ENCODE measurements around the gene LAX1. TPM values are rescaled to one million over a fixed set of nuclear protein-coding genes. Genes with fewer than 3 reads are reported as not detected.
"Not testable (repeated sequence)": the region's sequence is repeated elsewhere in the genome, so short reads cannot be mapped to it uniquely, and the experiment has no call there.

Gene LAX1
- total RNA-seq, 1 donor from 2014 or later: not detected

- Mint-ChIP-seq H3K27ac (ENCODE audit: unreplicated experiment) (no peak overlapping the region), H3K27me3 (ENCODE audit: low read depth) (no peaks in the 10 kb centered on the region), H3K9me3 (no peaks in the 10 kb centered on the region), H3K36me3 (ENCODE audit: low read depth) (no peaks in the 10 kb centered on the region), H3K4me1 (peaks cover 10% of the 10 kb centered on the region), H3K4me3 (no peak overlapping the region)
- TF ChIP-seq, protein P1, sequence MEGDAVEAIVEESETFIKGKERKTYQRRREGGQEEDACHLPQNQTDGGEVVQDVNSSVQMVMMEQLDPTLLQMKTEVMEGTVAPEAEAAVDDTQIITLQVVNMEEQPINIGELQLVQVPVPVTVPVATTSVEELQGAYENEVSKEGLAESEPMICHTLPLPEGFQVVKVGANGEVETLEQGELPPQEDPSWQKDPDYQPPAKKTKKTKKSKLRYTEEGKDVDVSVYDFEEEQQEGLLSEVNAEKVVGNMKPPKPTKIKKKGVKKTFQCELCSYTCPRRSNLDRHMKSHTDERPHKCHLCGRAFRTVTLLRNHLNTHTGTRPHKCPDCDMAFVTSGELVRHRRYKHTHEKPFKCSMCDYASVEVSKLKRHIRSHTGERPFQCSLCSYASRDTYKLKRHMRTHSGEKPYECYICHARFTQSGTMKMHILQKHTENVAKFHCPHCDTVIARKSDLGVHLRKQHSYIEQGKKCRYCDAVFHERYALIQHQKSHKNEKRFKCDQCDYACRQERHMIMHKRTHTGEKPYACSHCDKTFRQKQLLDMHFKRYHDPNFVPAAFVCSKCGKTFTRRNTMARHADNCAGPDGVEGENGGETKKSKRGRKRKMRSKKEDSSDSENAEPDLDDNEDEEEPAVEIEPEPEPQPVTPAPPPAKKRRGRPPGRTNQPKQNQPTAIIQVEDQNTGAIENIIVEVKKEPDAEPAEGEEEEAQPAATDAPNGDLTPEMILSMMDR (conservative IDR thresholded peaks at IDR 0.05): no peak
- no peak for DNase-seq (ENCODE audit: low read depth, low spot score)
Observed at GRCh38 chr1:203789966-203790365, 25.0 kb downstream of the LAX1 start.

DNA sequence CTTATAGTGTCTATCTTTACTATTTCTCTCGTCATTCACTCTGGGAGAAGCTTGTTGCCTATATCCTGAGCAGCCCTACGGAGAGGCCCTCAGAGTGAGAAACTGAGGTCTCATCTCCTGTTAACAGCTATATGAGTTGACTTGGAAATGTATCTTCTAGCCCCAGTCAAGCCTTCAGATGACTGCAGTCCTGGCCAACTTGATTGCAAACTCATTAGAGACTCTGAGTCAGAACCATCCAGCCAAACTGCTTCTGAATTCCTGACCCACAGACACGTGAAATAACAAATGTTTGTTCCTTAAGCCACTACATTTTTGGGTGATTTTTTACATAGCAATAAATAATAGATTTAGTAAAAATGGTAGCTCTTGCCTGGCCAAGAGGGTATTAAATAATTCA, 26.5 kb downstream of the LAX1 start:
- H3K4me3 Mint-ChIP-seq: no peak overlapping the region
- peaks cover 8% of the 10 kb centered on the region for H3K36me3 Mint-ChIP-seq (ENCODE audit: low read depth)
- no peak overlapping the region for H3K27ac Mint-ChIP-seq (ENCODE audit: unreplicated experiment)
- H3K4me1 Mint-ChIP-seq: peaks cover 21% of the 10 kb centered on the region
- peaks cover 3% of the 10 kb centered on the region for H3K27me3 Mint-ChIP-seq (ENCODE audit: low read depth)
- TF ChIP-seq, protein P1 (conservative IDR thresholded peaks at IDR 0.05): no peak
- DNase-seq (ENCODE audit: low read depth, low spot score): no peak
- H3K9me3 Mint-ChIP-seq: peaks cover 8% of the 10 kb centered on the region

GRCh38 chr1:203792486-203792885, 27.5 kb downstream of the LAX1 start:
- peaks cover 16% of the 10 kb centered on the region for H3K36me3 Mint-ChIP-seq (ENCODE audit: low read depth)
- H3K27me3 Mint-ChIP-seq (ENCODE audit: low read depth): peaks cover 3% of the 10 kb centered on the region
- DNase-seq (ENCODE audit: low read depth, low spot score): no peak
- no peak overlapping the region for H3K27ac Mint-ChIP-seq (ENCODE audit: unreplicated experiment)
- peaks cover 10% of the 10 kb centered on the region for H3K9me3 Mint-ChIP-seq
- TF ChIP-seq, protein P1 (conservative IDR thresholded peaks at IDR 0.05): no peak
- H3K4me1 Mint-ChIP-seq: peaks cover 30% of the 10 kb centered on the region
- no peak overlapping the region for H3K4me3 Mint-ChIP-seq

GRCh38 chr1:203793561-203793960, 28.6 kb downstream of the LAX1 start:
- Mint-ChIP-seq H3K9me3 (peaks cover 16% of the 10 kb centered on the region), H3K36me3 (ENCODE audit: low read depth) (peaks cover 26% of the 10 kb centered on the region), H3K4me1 (peaks cover 40% of the 10 kb centered on the region)
- not testable (repeated sequence) for H3K27me3 Mint-ChIP-seq (ENCODE audit: low read depth); H3K27ac Mint-ChIP-seq (ENCODE audit: unreplicated experiment); H3K4me3 Mint-ChIP-seq; DNase-seq (ENCODE audit: low read depth, low spot score)

- peaks cover 3% of the 10 kb centered on the region for H3K27me3 Mint-ChIP-seq (ENCODE audit: low read depth)
- DNase-seq (ENCODE audit: low read depth, low spot score): no peak
- peaks cover 20% of the 10 kb centered on the region for H3K9me3 Mint-ChIP-seq
- H3K27ac Mint-ChIP-seq (ENCODE audit: unreplicated experiment): peak overlapping the region; percentile 46
- TF ChIP-seq, protein P1 (conservative IDR thresholded peaks at IDR 0.05): no peak
- H3K36me3 Mint-ChIP-seq (ENCODE audit: low read depth): peaks cover 39% of the 10 kb centered on the region
- H3K4me1 Mint-ChIP-seq: peaks cover 48% of the 10 kb centered on the region
- H3K4me3 Mint-ChIP-seq: peak overlapping the region; percentile 99
Observed at GRCh38 chr1:203794764-203795440, 29.9 kb downstream of the LAX1 start.

- peak within 1 kb of the TSS; percentile 99 for H3K27ac Mint-ChIP-seq (ENCODE audit: unreplicated experiment)
- TF ChIP-seq, protein P1 (conservative IDR thresholded peaks at IDR 0.05): no peak
- H3K4me1 Mint-ChIP-seq: peaks cover 48% of the 10 kb centered on the region
- peaks cover 43% of the 10 kb centered on the region for H3K36me3 Mint-ChIP-seq (ENCODE audit: low read depth)
- H3K9me3 Mint-ChIP-seq: peaks cover 20% of the 10 kb centered on the region
- peak; percentile 96 for DNase-seq (ENCODE audit: low read depth, low spot score)
- H3K4me3 Mint-ChIP-seq: peak within 1 kb of the TSS; percentile 99
- peaks cover 3% of the 10 kb centered on the region for H3K27me3 Mint-ChIP-seq (ENCODE audit: low read depth)
Observed at GRCh38 chr1:203795441-203796235, 30.7 kb downstream of the LAX1 start, which contains the start of the genes ZBED6 and ZC3H11A. TSS of gene ZBED6 (plus strand) at chr1:203795623. CDS start at chr1:203797523, 1,900 bp downstream. TSS of gene ZC3H11A (plus strand) at chr1:203795623. CDS start at chr1:203817071, 21,448 bp downstream.

Data from neural crest cell (in vitro differentiated cells).